ENCODE measurements around the gene IKBKG. TPM values are rescaled to one million over a fixed set of nuclear protein-coding genes. Genes with fewer than 3 reads are reported as not detected.

The IKBKG gene
- total and polyA plus RNA-seq, 2 of the 8 experiments (the other 6 are each of a cell fraction or from before 2014, with no cell fraction given), result 17.5 to 18.1 TPM

GRCh38 chrX:154599531-154599930, 52.1 kb downstream of the IKBKG start (continued):
- TF ChIP-seq ZNF274 (IDR thresholded peaks at IDR 0.05; ENCODE audit: borderline replicate concordance, extremely low read depth, low read length) (no peak), TCF12 (IDR thresholded peaks at IDR 0.05; ENCODE audit: low read depth, low read length) (no peak), RNF2 (IDR thresholded peaks at IDR 0.05; ENCODE audit: borderline replicate concordance, low read depth, low read length, missing control alignments, poor library complexity, severe bottlenecking) (no peak), NANOG (IDR thresholded peaks at IDR 0.05; ENCODE audit: insufficient read depth, low read depth, low read length, poor library complexity, severe bottlenecking) (no peak), FOSL1 (IDR thresholded peaks at IDR 0.05; ENCODE audit: insufficient read depth, low read depth, low read length) (no peak)

All from H1 (cell line).